GM10248 (cell line): ENCODE data around the gene NLRP9.
A peak's percentile ranks its signal among the peaks of the same experiment; 100 is the strongest.

Experiments used
- CTCF ChIA-PET: fragments of 300-600 bp; sonication (Branson Sonifier 250); formaldehyde crosslinking; extraction: SDS; loops from one replicate; lab custom pipeline; 2021; ENCODE audit warnings: antibody characterized with exemption; lab: Yijun Ruan, JAX
- POLR2A ChIA-PET: fragments of 350-650 bp; sonication (Branson Sonifier 250); formaldehyde crosslinking; extraction: SDS; loops from one replicate; lab custom pipeline; 2020; ENCODE audit warnings: antibody characterized with exemption; lab: Yijun Ruan, JAX
- DNase-seq: peaks from one replicate; pipeline ENCODE4 v3.0.0; 2012; ENCODE audit errors: extremely low spot score
- CTCF ChIP-seq: IDR thresholded peaks from 2 replicates; pipeline ENCODE4 v1.5.1; 2012; ENCODE audit warnings: mild to moderate bottlenecking, low read depth; ENCODE audit errors: extremely low read depth, missing control alignments, control extremely low read depth

Gene NLRP9

GRCh38 chr19:55683449-55684261 is 54.5 kb downstream of the NLRP9 start:
- CTCF ChIA-PET = no interaction called here
- no peak for TF ChIP-seq CTCF
- no peak for DNase-seq
- POLR2A ChIA-PET = interaction anchor here (0.6 kb wide), 1 partner anchor 318 kb away, joined by 3 read pairs; no protein-coding TSS in a partner anchor

- ChIA-PET POLR2A (no interaction called here), CTCF (interaction anchor here (0.7 kb wide), 1 partner anchor 177 kb away, joined by 4 read pairs; no protein-coding TSS in a partner anchor)
- no peak for TF ChIP-seq CTCF
- DNase-seq = no peak
These were observed 56.8 kb downstream of the NLRP9 start for GRCh38 chr19:55681131-55682092.

GRCh38 chr19:55680339-55681130 is 57.7 kb downstream of the NLRP9 start:
- ChIA-PET CTCF (interaction anchor here (0.7 kb wide), 1 partner anchor 176 kb away, joined by 4 read pairs; no protein-coding TSS in a partner anchor), POLR2A (no interaction called here)
- no peak for DNase-seq
- TF ChIP-seq CTCF = no peak

- ChIA-PET CTCF (no interaction called here), POLR2A (no interaction called here)
- DNase-seq = no peak
- no peak for TF ChIP-seq CTCF
These were observed 58.6 kb downstream of the NLRP9 start for GRCh38 chr19:55679343-55680257.

- POLR2A ChIA-PET = interaction anchor here (0.8 to 1.4 kb wide), 2 partner anchors 24 to 462 kb away, joined by 7 read pairs; partner anchors contain the start of genes U2AF2 and ZNF444
- CTCF ChIA-PET = interaction anchor here (1.0 to 1.8 kb wide), 3 partner anchors 12 to 24 kb away, joined by 3 to 4 read pairs (median 4); no protein-coding TSS in a partner anchor
- peak; percentile 82 for DNase-seq
- TF ChIP-seq CTCF = peak; percentile 40
These were observed 60.0 kb downstream of the NLRP9 start for GRCh38 chr19:55678121-55678671.
